ENCODE results near the gene PDLIM1. TPM values are rescaled to one million over a fixed set of nuclear protein-coding genes. Genes with fewer than 3 reads are reported as not detected.
A peak's percentile ranks its signal among the peaks of the same experiment; 100 is the strongest.

The PDLIM1 gene
- total and polyA plus RNA-seq, 2 of the 8 experiments (the other 6 are each of a cell fraction or from before 2014, with no cell fraction given), result 169 to 245 TPM

- no peak for FAIRE-seq
Observed at GRCh38 chr10:95276367-95277200, 14.2 kb downstream of the PDLIM1 start.

More at GRCh38 chr10:95276367-95277200, 14.2 kb downstream of the PDLIM1 start:
- H3K4me3 ChIP-seq (ENCODE audit: extremely low read depth in 1 of 4, insufficient read depth in 2 of 4, low read depth in 3 of 4, low read length in 4 of 4), result no peak overlapping the region
- peaks cover 0 to 1% (median 0%) of the 10 kb centered on the region in 4 experiments; a peak in 2 of 8 replicates for H3K36me3 ChIP-seq (ENCODE audit: control insufficient read depth in 2 of 4, insufficient read depth in 4 of 4, low read length in 3 of 4)
- H3K9ac ChIP-seq (replicated peaks in 1 of 4; ENCODE audit: extremely low read depth in 1 of 4, low read depth in 3 of 4, low read length in 3 of 4), result no peak overlapping the region
- H2BK20ac ChIP-seq (ENCODE audit: low read length), result no peak overlapping the region
- no peak overlapping the region for H2AFZ ChIP-seq (ENCODE audit: low read length)
- H2BK120ac ChIP-seq (replicated peaks; ENCODE audit: low read depth, low read length), result no peak overlapping the region
- H2BK5ac ChIP-seq (ENCODE audit: low read depth, low read length), result no peak overlapping the region
- H3K14ac ChIP-seq (ENCODE audit: insufficient read length), result no peak overlapping the region
- no peaks in the 10 kb centered on the region for H3K27me3 ChIP-seq (replicated peaks in 1 of 4; ENCODE audit: control insufficient read depth in 3 of 4, extremely low read depth in 1 of 4, insufficient read depth in 3 of 4, low read length in 3 of 4)
- no peak overlapping the region for H2BK15ac ChIP-seq (ENCODE audit: low read length)
- peaks cover 0 to 4% of the 10 kb centered on the region in 2 experiments for H4K20me1 ChIP-seq (replicated peaks in 1 of 2; ENCODE audit: control insufficient read depth in 1 of 2, insufficient read depth in 2 of 2, low read length in 2 of 2)
- TF ChIP-seq FOSL1 (IDR thresholded peaks at IDR 0.05; ENCODE audit: insufficient read depth, low read depth, low read length) (no peak), SRF (IDR thresholded peaks at IDR 0.05; ENCODE audit: low read depth, low read length) (no peak), EGR1 (IDR thresholded peaks at IDR 0.05; ENCODE audit: borderline replicate concordance, low read depth, low read length) (no peak), ZNF274 (IDR thresholded peaks at IDR 0.05; ENCODE audit: borderline replicate concordance, extremely low read depth, low read length) (no peak)
- WGBS, 2 experiments (ENCODE audit: extremely low coverage in 1 of 2, insufficient coverage in 1 of 2, insufficient read length in 1 of 2, insufficient replicate concordance in 2 of 2, low coverage in 1 of 2, low lambda C conversion rate in 2 of 2, missing lambda C conversion rate in 1 of 2), result 94% methylated on average over 7 of the region's 8 CpGs; no CpG with 5 or more reads in 1 of the 2 experiments
- H2AK5ac ChIP-seq (ENCODE audit: low read depth, low read length), result no peak overlapping the region
- no peak overlapping the region for H4K8ac ChIP-seq (ENCODE audit: extremely low read depth, insufficient read depth, low read length)
- peak in 1 of 2 experiments; percentile 36 for DNase-seq (ENCODE audit: low read depth in 1 of 2, low spot score in 2 of 2)
- H3K23me2 ChIP-seq (ENCODE audit: low read depth, low read length), result no peaks in the 10 kb centered on the region
- H3K56ac ChIP-seq (replicated peaks; ENCODE audit: insufficient read length, low read depth, low read length), result no peak overlapping the region
- H3K4me2 ChIP-seq (ENCODE audit: insufficient read depth in 1 of 2, low read depth in 2 of 2, low read length in 2 of 2), result no peak overlapping the region
- H4K91ac ChIP-seq (replicated peaks; ENCODE audit: insufficient read length, low read length), result no peak overlapping the region
- no peak overlapping the region for H2BK12ac ChIP-seq (ENCODE audit: low read depth, low read length)
- POLR2A ChIA-PET (ENCODE audit: partially characterized antibody), result interaction anchor here (4.1 kb wide), 1 partner anchor 12 kb away, joined by 18 read pairs; no protein-coding TSS in a partner anchor
- H4K5ac ChIP-seq (ENCODE audit: insufficient read length, low read depth, low read length), result no peak overlapping the region
- peaks cover 0 to 22% (median 8%) of the 10 kb centered on the region in 4 experiments; a peak in 3 of 7 replicates for H3K4me1 ChIP-seq (replicated peaks in 1 of 4; ENCODE audit: control insufficient read depth in 3 of 4, insufficient read depth in 4 of 4, low read length in 3 of 4)
- CTCF ChIA-PET (ENCODE audit: partially characterized antibody), result interaction anchor here (0.6 to 4.1 kb wide), 7 partner anchors 12 to 435 kb away, joined by 3 to 23 read pairs (median 4); no protein-coding TSS in a partner anchor
- no peak overlapping the region for H3K27ac ChIP-seq (ENCODE audit: low read depth, low read length)
- H3K23ac ChIP-seq (ENCODE audit: insufficient read length), result no peak overlapping the region
- no peak overlapping the region for H3K4ac ChIP-seq (replicated peaks; ENCODE audit: insufficient read length, low read depth, low read length)
- peaks cover 23 to 94% of the 10 kb centered on the region in 2 experiments for H3K79me2 ChIP-seq (ENCODE audit: control insufficient read depth in 1 of 2, insufficient read depth in 2 of 2, low read length in 2 of 2)
- no peak overlapping the region for H3K18ac ChIP-seq (ENCODE audit: extremely low read depth, low read length)
- no peaks in the 10 kb centered on the region for H3K9me3 ChIP-seq (ENCODE audit: insufficient read depth in 2 of 2, low read depth in 1 of 2, low read length in 1 of 2)
- H3K79me1 ChIP-seq (ENCODE audit: low read depth, low read length), result peaks cover 13% of the 10 kb centered on the region

Measured in H1 (cell line).